Measurements from ENCODE around the gene GPR55. TPM values are rescaled to one million over a fixed set of nuclear protein-coding genes. Genes with fewer than 3 reads are reported as not detected.

GPR55 gene
- total RNA-seq, 4 donors from 2014 or later, result 0.72 to 1.2 TPM; not detected in 2

GRCh38 chr2:230910546-230911177, 14.4 kb downstream of the GPR55 start:
- no peak for TF ChIP-seq EP300 (IDR thresholded peaks at IDR 0.05)
- TF ChIP-seq POLR2AphosphoS5 (IDR thresholded peaks at IDR 0.05), result no peak
- H3K4me3 ChIP-seq, result no peak overlapping the region
- H3K9me3 ChIP-seq, result no peaks in the 10 kb centered on the region
- H3K27me3 ChIP-seq, result peaks cover 4% of the 10 kb centered on the region
- DNase-seq (ENCODE audit: low spot score in 2 of 2), result peak; percentile 36 to 69
- WGBS, result 84% methylated on average over 13 of the region's 13 CpGs
- H3K36me3 ChIP-seq, result no peaks in the 10 kb centered on the region
- H3K27ac ChIP-seq, result no peak overlapping the region
- H3K4me1 ChIP-seq, result no peaks in the 10 kb centered on the region

GRCh38 chr2:230909841-230910545, 15.0 kb downstream of the GPR55 start:
- TF ChIP-seq EP300 (IDR thresholded peaks at IDR 0.05), result no peak
- no peak for TF ChIP-seq POLR2A (IDR thresholded peaks at IDR 0.05)
- TF ChIP-seq POLR2AphosphoS5 (IDR thresholded peaks at IDR 0.05), result no peak
- no peak for TF ChIP-seq CTCF (IDR thresholded peaks at IDR 0.05)
- Histone ChIP-seq H3K27me3 (peaks cover 3% of the 10 kb centered on the region), H3K27ac (no peak overlapping the region), H3K4me1 (no peaks in the 10 kb centered on the region), H3K9me3 (no peaks in the 10 kb centered on the region), H3K36me3 (no peaks in the 10 kb centered on the region), H3K4me3 (no peak overlapping the region)
- peak; percentile 48 to 65 for DNase-seq (ENCODE audit: low spot score in 2 of 2)
- WGBS, result 91% methylated on average over 18 of the region's 18 CpGs

- Histone ChIP-seq H3K27me3 (no peaks in the 10 kb centered on the region), H3K27ac (no peak overlapping the region), H3K4me3 (no peak overlapping the region), H3K9me3 (no peaks in the 10 kb centered on the region), H3K4me1 (no peaks in the 10 kb centered on the region), H3K36me3 (no peaks in the 10 kb centered on the region)
- TF ChIP-seq EP300 (IDR thresholded peaks at IDR 0.05) (no peak), POLR2AphosphoS5 (IDR thresholded peaks at IDR 0.05) (no peak), CTCF (IDR thresholded peaks at IDR 0.05) (no peak), POLR2A (IDR thresholded peaks at IDR 0.05) (no peak)
- WGBS, result 52% methylated on average over 10 of the region's 10 CpGs
- peak; percentile 37 to 52 for DNase-seq (ENCODE audit: low spot score in 2 of 2)
Measured at GRCh38 chr2:230908595-230909191, 16.3 kb downstream of the GPR55 start.

GRCh38 chr2:230908092-230908594, 16.9 kb downstream of the GPR55 start:
- Histone ChIP-seq H3K36me3 (no peaks in the 10 kb centered on the region), H3K9me3 (no peaks in the 10 kb centered on the region), H3K27ac (no peak overlapping the region), H3K27me3 (no peaks in the 10 kb centered on the region), H3K4me1 (no peaks in the 10 kb centered on the region), H3K4me3 (no peak overlapping the region)
- TF ChIP-seq CTCF (IDR thresholded peaks at IDR 0.05), result no peak
- no peak for TF ChIP-seq EP300 (IDR thresholded peaks at IDR 0.05)
- no peak for TF ChIP-seq POLR2A (IDR thresholded peaks at IDR 0.05)
- TF ChIP-seq POLR2AphosphoS5 (IDR thresholded peaks at IDR 0.05), result no peak
- peak; percentile 25 to 66 for DNase-seq (ENCODE audit: low spot score in 2 of 2)
- WGBS, result 70% methylated on average over 6 of the region's 6 CpGs

GRCh38 chr2:230907361-230908091, 17.5 kb downstream of the GPR55 start:
- Histone ChIP-seq H3K9me3 (no peaks in the 10 kb centered on the region), H3K27me3 (no peaks in the 10 kb centered on the region), H3K27ac (no peak overlapping the region), H3K36me3 (no peaks in the 10 kb centered on the region), H3K4me3 (no peak overlapping the region), H3K4me1 (no peaks in the 10 kb centered on the region)
- WGBS, result 97% methylated on average over 16 of the region's 16 CpGs
- TF ChIP-seq EP300 (IDR thresholded peaks at IDR 0.05) (no peak), POLR2A (IDR thresholded peaks at IDR 0.05) (no peak), POLR2AphosphoS5 (IDR thresholded peaks at IDR 0.05) (no peak), CTCF (IDR thresholded peaks at IDR 0.05) (no peak)
- DNase-seq (ENCODE audit: low spot score in 2 of 2), result peak; percentile 35 to 47
